GM23338 (cell line): ENCODE measurements around the gene HMGN4.

Experiments
- CREB1 ChIP-seq: fragments of 250-450 bp; sonication (Bioruptor Pico); IDR thresholded peaks from 2 replicates; pipeline ENCODE4 v1.5.0; 2020; ENCODE audit warnings: low read depth, mild to moderate bottlenecking, moderate library complexity
- CTCF ChIP-seq, 2 experiments: fragments of 200-600 bp in 1 of 2; sonication (generic) in 1 of 2; conservative IDR thresholded peaks; 2 replicates each; pipeline versions ENCODE4 v1.5.1 to v1.6.1; 2016 to 2017; ENCODE audit warnings: antibody characterized with exemption in 2 of 2, low read depth in 2 of 2, mild to moderate bottlenecking in 2 of 2, moderate library complexity in 1 of 2
- EZH2 ChIP-seq: fragments of 200-600 bp; sonication (generic); IDR thresholded peaks from one replicate; pipeline ENCODE4 v1.8.0; 2017; ENCODE audit warnings: antibody characterized with exemption, mild to moderate bottlenecking, low read depth; ENCODE audit not compliant: unreplicated experiment
- EZH2phosphoT487 ChIP-seq: fragments of 200-600 bp; sonication (generic); IDR thresholded peaks from one replicate; pipeline ENCODE4 v1.8.1; 2018; ENCODE audit warnings: antibody characterized with exemption; ENCODE audit not compliant: unreplicated experiment
- NANOG ChIP-seq: IDR thresholded peaks from 2 replicates; pipeline ENCODE4 v1.6.1; 2016; ENCODE audit warnings: antibody characterized with exemption, borderline replicate concordance
- POLR2AphosphoS5 ChIP-seq: IDR thresholded peaks from 2 replicates; pipeline ENCODE4 v1.6.1; 2016; ENCODE audit warnings: antibody characterized with exemption, low read depth
- REST ChIP-seq: IDR thresholded peaks from one replicate; pipeline ENCODE4 v1.6.1; 2018; ENCODE audit warnings: antibody characterized with exemption; ENCODE audit not compliant: unreplicated experiment
- ZNF331 ChIP-seq: fragments of 250-450 bp; sonication (Bioruptor Pico); IDR thresholded peaks from 2 replicates; pipeline ENCODE4 v1.5.0; 2020; ENCODE audit warnings: low read depth, mild to moderate bottlenecking, moderate library complexity

GRCh38 chr6:26533532-26533931 lies 4.6 kb upstream of the HMGN4 start:
- TF ChIP-seq EZH2 (no peak), POLR2AphosphoS5 (no peak), CTCF (conservative IDR thresholded peaks at IDR 0.05; ENCODE audit: low read depth in 2 of 2) (no peak), EZH2phosphoT487 (no peak), REST (no peak), NANOG (no peak), CREB1 (CRISPR knock-in tag) (no peak), ZNF331 (no peak)
